SK-N-SH treated with all-trans-retinoic acid at 6 μM for 48 hours (cell line): ENCODE data around the gene LRRK1.
A peak's percentile ranks its signal among the peaks of the same experiment; 100 is the strongest.

Experiments used
- ATAC-seq: fragments of 200-7000 bp; cut with Tn5 transposase; 3 replicates; pipeline ENCODE4 v1.9.1; 2020; ENCODE audit warnings: mild to moderate bottlenecking, moderate library complexity
- ARNTL ChIP-seq: fragments of 450-650 bp; formaldehyde crosslinking; IDR thresholded peaks from 2 replicates; pipeline ENCODE4 v1.5.0; 2020; ENCODE audit warnings: low read depth, mild to moderate bottlenecking, moderate library complexity, borderline replicate concordance
- BACH2 ChIP-seq: fragments of 250-450 bp; sonication (Bioruptor Pico); IDR thresholded peaks from 2 replicates; pipeline ENCODE4 v1.9.0; 2021; ENCODE audit warnings: mild to moderate bottlenecking, borderline replicate concordance
- CREB5 ChIP-seq: fragments of 250-450 bp; sonication (Bioruptor Pico); IDR thresholded peaks from 2 replicates; pipeline ENCODE4 v1.5.1; 2020; ENCODE audit warnings: low read depth, mild to moderate bottlenecking, moderate library complexity
- CSDC2 ChIP-seq: fragments of 250-450 bp; sonication (Bioruptor Pico); IDR thresholded peaks from 2 replicates; pipeline ENCODE4 v1.5.0; 2020; ENCODE audit warnings: mild to moderate bottlenecking, moderate library complexity
- ESRRG ChIP-seq: fragments of 250-450 bp; sonication (Bioruptor Pico); IDR thresholded peaks from 2 replicates; pipeline ENCODE4 v1.6.1; 2021; ENCODE audit warnings: mild to moderate bottlenecking
- GLIS3 ChIP-seq: fragments of 250-450 bp; sonication (Bioruptor Pico); IDR thresholded peaks from 2 replicates; pipeline ENCODE4 v1.5.0; 2020; ENCODE audit warnings: mild to moderate bottlenecking, moderate library complexity
- ISL1 ChIP-seq: fragments of 250-450 bp; sonication (Bioruptor Pico); IDR thresholded peaks from 2 replicates; pipeline ENCODE4 v2.1.2; 2022; ENCODE audit warnings: mild to moderate bottlenecking, moderate library complexity
- OSR1 ChIP-seq: fragments of 250-450 bp; sonication (Bioruptor Pico); IDR thresholded peaks from 2 replicates; pipeline ENCODE4 v1.8.0; 2022; ENCODE audit warnings: moderate library complexity, mild to moderate bottlenecking, inconsistent platforms
- PATZ1 ChIP-seq: fragments of 250-450 bp; sonication (Bioruptor Pico); IDR thresholded peaks from 2 replicates; pipeline ENCODE4 v1.8.0; 2020; ENCODE audit warnings: mild to moderate bottlenecking, moderate library complexity, borderline replicate concordance
- POU6F1 ChIP-seq: fragments of 250-450 bp; sonication (Bioruptor Pico); IDR thresholded peaks from 2 replicates; pipeline ENCODE4 v1.8.0; 2021; ENCODE audit warnings: low read depth, mild to moderate bottlenecking, moderate library complexity, borderline replicate concordance
- PPARA ChIP-seq: fragments of 250-450 bp; sonication (Bioruptor Pico); IDR thresholded peaks from 2 replicates; pipeline ENCODE4 v1.5.0; 2020; ENCODE audit warnings: mild to moderate bottlenecking, borderline replicate concordance
- SNAI2 ChIP-seq: fragments of 250-450 bp; sonication (Bioruptor Pico); IDR thresholded peaks from 2 replicates; pipeline ENCODE4 v1.5.0; 2020; ENCODE audit warnings: mild to moderate bottlenecking, moderate library complexity
- TCF4 ChIP-seq: fragments of 250-450 bp; sonication (Bioruptor Pico); IDR thresholded peaks from 2 replicates; pipeline ENCODE4 v1.8.0; 2021; ENCODE audit warnings: mild to moderate bottlenecking, moderate library complexity, borderline replicate concordance
- TOX ChIP-seq: fragments of 250-450 bp; sonication (Bioruptor Pico); IDR thresholded peaks from 2 replicates; pipeline ENCODE4 v1.8.0; 2021; ENCODE audit warnings: mild to moderate bottlenecking, moderate library complexity, borderline replicate concordance
- ZC3H10 ChIP-seq: fragments of 250-450 bp; sonication (Bioruptor Pico); IDR thresholded peaks from 2 replicates; pipeline ENCODE4 v1.5.1; 2021; ENCODE audit warnings: mild to moderate bottlenecking, moderate library complexity
- ZFP30 ChIP-seq: fragments of 450-650 bp; formaldehyde crosslinking; IDR thresholded peaks from 2 replicates; pipeline ENCODE4 v1.5.0; 2022; ENCODE audit warnings: mild to moderate bottlenecking, moderate library complexity
- ZNF565 ChIP-seq: fragments of 450-650 bp; formaldehyde crosslinking; conservative IDR thresholded peaks from 2 replicates; pipeline ENCODE4 v1.5.0; 2020; ENCODE audit warnings: low read depth, mild to moderate bottlenecking, moderate library complexity
- ZNF8 ChIP-seq: fragments of 450-650 bp; formaldehyde crosslinking; IDR thresholded peaks from 2 replicates; pipeline ENCODE4 v1.5.0; 2020; ENCODE audit warnings: mild to moderate bottlenecking, moderate library complexity
- TF ChIP-seq, protein P1 (sequence below): fragments of 250-450 bp; sonication (Bioruptor Pico); IDR thresholded peaks from 2 replicates; pipeline ENCODE4 v1.5.1; 2021; ENCODE audit warnings: mild to moderate bottlenecking, moderate library complexity
- TF ChIP-seq, protein P2 (sequence below): fragments of 250-450 bp; sonication (Bioruptor Pico); IDR thresholded peaks from 2 replicates; pipeline ENCODE4 v1.5.0; 2020; ENCODE audit warnings: mild to moderate bottlenecking, moderate library complexity

Gene LRRK1

GRCh38 chr15:100918690-100919480 lies at the start of gene LRRK1:
LRRK1 (plus strand) TSS chr15:100919357; CDS start chr15:100924633, 5,276 bp downstream.
- peak; percentile 72 for ATAC-seq
- TF ChIP-seq ISL1: no peak

- peak; percentile 88 for ATAC-seq
- no peak for TF ChIP-seq POU6F1 (CRISPR knock-in tag)
These were observed 46.0 kb upstream of the LRRK1 start for GRCh38 chr15:100873029-100873677.

GRCh38 chr15:100875495-100875894 lies 43.7 kb upstream of the LRRK1 start:
- ATAC-seq: no peak
- TF ChIP-seq, protein P1, sequence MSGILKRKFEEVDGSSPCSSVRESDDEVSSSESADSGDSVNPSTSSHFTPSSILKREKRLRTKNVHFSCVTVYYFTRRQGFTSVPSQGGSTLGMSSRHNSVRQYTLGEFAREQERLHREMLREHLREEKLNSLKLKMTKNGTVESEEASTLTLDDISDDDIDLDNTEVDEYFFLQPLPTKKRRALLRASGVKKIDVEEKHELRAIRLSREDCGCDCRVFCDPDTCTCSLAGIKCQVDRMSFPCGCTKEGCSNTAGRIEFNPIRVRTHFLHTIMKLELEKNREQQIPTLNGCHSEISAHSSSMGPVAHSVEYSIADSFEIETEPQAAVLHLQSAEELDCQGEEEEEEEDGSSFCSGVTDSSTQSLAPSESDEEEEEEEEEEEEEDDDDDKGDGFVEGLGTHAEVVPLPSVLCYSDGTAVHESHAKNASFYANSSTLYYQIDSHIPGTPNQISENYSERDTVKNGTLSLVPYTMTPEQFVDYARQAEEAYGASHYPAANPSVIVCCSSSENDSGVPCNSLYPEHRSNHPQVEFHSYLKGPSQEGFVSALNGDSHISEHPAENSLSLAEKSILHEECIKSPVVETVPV (CRISPR knock-in tag): no peak
- TF ChIP-seq ZFP30: no peak
- no peak for TF ChIP-seq ZNF565 (CRISPR knock-in tag)
- no peak for TF ChIP-seq ISL1
- TF ChIP-seq, protein P2, sequence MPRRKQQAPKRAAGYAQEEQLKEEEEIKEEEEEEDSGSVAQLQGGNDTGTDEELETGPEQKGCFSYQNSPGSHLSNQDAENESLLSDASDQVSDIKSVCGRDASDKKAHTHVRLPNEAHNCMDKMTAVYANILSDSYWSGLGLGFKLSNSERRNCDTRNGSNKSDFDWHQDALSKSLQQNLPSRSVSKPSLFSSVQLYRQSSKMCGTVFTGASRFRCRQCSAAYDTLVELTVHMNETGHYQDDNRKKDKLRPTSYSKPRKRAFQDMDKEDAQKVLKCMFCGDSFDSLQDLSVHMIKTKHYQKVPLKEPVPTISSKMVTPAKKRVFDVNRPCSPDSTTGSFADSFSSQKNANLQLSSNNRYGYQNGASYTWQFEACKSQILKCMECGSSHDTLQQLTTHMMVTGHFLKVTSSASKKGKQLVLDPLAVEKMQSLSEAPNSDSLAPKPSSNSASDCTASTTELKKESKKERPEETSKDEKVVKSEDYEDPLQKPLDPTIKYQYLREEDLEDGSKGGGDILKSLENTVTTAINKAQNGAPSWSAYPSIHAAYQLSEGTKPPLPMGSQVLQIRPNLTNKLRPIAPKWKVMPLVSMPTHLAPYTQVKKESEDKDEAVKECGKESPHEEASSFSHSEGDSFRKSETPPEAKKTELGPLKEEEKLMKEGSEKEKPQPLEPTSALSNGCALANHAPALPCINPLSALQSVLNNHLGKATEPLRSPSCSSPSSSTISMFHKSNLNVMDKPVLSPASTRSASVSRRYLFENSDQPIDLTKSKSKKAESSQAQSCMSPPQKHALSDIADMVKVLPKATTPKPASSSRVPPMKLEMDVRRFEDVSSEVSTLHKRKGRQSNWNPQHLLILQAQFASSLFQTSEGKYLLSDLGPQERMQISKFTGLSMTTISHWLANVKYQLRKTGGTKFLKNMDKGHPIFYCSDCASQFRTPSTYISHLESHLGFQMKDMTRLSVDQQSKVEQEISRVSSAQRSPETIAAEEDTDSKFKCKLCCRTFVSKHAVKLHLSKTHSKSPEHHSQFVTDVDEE (CRISPR knock-in tag): no peak
- TF ChIP-seq TCF4 (CRISPR knock-in tag): no peak
- no peak for TF ChIP-seq ARNTL
- TF ChIP-seq PATZ1: no peak
- no peak for TF ChIP-seq PPARA
- no peak for TF ChIP-seq ZC3H10 (CRISPR knock-in tag)
- TF ChIP-seq CREB5: no peak
- no peak for TF ChIP-seq CSDC2 (CRISPR knock-in tag)
- no peak for TF ChIP-seq BACH2 (CRISPR knock-in tag)
- TF ChIP-seq TOX (CRISPR knock-in tag): no peak
- no peak for TF ChIP-seq GLIS3 (CRISPR knock-in tag)
- TF ChIP-seq ZNF8: no peak
- TF ChIP-seq ESRRG (CRISPR knock-in tag): no peak
- TF ChIP-seq SNAI2: no peak
- TF ChIP-seq OSR1: no peak
- no peak for TF ChIP-seq POU6F1 (CRISPR knock-in tag)
